GM12873 (cell line): Measurements from ENCODE around the gene LAYN.

ENCODE experiments used
- TF ChIP-seq, protein P1 (sequence below): IDR thresholded peaks from 2 replicates; pipeline ENCODE4 v1.5.1; 2012; ENCODE audit warnings: low read depth, mild to moderate bottlenecking, moderate library complexity, low read length, control low read depth; ENCODE audit not compliant: insufficient read depth; ENCODE audit errors: missing control alignments

The LAYN gene

GRCh38 chr11:111522426-111522825, 18.1 kb upstream of the LAYN start:
- TF ChIP-seq, protein P1, sequence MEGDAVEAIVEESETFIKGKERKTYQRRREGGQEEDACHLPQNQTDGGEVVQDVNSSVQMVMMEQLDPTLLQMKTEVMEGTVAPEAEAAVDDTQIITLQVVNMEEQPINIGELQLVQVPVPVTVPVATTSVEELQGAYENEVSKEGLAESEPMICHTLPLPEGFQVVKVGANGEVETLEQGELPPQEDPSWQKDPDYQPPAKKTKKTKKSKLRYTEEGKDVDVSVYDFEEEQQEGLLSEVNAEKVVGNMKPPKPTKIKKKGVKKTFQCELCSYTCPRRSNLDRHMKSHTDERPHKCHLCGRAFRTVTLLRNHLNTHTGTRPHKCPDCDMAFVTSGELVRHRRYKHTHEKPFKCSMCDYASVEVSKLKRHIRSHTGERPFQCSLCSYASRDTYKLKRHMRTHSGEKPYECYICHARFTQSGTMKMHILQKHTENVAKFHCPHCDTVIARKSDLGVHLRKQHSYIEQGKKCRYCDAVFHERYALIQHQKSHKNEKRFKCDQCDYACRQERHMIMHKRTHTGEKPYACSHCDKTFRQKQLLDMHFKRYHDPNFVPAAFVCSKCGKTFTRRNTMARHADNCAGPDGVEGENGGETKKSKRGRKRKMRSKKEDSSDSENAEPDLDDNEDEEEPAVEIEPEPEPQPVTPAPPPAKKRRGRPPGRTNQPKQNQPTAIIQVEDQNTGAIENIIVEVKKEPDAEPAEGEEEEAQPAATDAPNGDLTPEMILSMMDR: no peak

DNA sequence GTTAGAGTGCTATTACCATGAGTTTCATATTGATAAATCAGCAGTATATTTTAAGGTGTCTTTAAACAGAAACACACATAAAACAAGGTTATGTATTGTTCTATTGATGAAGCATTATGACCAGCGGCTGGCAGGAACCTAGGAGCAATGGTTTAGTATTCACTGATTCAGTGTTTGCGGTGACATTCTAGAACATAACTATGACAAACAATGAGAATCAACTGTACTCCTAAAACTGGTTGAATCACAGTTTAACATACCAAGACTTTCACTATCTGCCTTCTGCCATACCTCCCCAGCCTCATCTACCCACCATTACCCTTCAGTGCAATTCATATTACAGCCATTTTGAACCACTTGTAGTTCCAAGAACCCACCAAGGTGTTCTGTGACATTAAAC, 17.2 kb upstream of the LAYN start:
- TF ChIP-seq, protein P1: no peak

DNA sequence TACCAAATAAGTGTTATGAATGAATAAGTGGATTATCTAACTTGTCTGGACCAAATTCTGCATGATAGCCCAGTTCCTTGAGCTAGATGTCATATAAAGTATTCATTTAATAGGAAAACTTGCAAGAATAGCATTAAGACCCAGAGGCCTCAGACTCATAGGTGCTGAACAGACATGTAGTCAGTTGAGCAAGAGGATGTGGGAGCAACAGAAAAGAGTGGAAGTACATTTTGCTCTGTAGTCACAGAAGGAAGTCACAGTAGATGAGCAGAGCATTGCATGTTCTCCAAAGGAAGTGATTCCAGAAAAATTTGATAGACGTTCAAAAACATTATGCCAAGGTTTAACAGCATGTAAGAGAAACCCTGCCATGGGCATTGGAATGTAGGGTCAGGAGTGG, 16.5 kb upstream of the LAYN start:
- TF ChIP-seq, protein P1: no peak

- TF ChIP-seq, protein P1: no peak
Observed at GRCh38 chr11:111525456-111525855, 15.1 kb upstream of the LAYN start.

- TF ChIP-seq, protein P1: no peak
Observed at GRCh38 chr11:111526501-111526900, 14.0 kb upstream of the LAYN start.

DNA sequence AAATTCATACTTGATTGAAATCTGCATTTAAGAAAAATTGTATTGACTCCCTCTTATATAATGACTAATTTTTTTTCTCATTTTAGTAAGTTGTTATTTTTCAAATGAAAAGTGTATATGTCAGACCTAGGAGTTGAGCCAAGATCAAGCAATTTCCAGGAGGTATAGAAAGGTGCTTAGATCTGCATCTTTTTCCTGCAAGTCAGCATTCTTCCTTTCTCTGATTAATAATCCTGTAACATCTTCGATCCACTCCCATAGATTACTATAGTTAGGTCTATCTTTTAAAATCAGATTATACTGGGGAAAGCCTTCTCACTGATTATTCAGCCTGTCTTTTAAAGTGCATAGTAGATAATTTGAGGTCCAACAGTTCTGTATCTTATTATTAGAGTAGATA, 13.2 kb upstream of the LAYN start:
- TF ChIP-seq, protein P1: no peak

- TF ChIP-seq, protein P1: no peak
Observed at GRCh38 chr11:111528557-111528956, 12.0 kb upstream of the LAYN start.
